ENCODE data around the gene PIAS1. TPM values are rescaled to one million over a fixed set of nuclear protein-coding genes. Genes with fewer than 3 reads are reported as not detected.

The PIAS1 gene
- total and polyA plus RNA-seq, 2 donors (not counting 1 experiment from before 2014, with no cell fraction given), result 28.8 to 87.3 TPM

DNA sequence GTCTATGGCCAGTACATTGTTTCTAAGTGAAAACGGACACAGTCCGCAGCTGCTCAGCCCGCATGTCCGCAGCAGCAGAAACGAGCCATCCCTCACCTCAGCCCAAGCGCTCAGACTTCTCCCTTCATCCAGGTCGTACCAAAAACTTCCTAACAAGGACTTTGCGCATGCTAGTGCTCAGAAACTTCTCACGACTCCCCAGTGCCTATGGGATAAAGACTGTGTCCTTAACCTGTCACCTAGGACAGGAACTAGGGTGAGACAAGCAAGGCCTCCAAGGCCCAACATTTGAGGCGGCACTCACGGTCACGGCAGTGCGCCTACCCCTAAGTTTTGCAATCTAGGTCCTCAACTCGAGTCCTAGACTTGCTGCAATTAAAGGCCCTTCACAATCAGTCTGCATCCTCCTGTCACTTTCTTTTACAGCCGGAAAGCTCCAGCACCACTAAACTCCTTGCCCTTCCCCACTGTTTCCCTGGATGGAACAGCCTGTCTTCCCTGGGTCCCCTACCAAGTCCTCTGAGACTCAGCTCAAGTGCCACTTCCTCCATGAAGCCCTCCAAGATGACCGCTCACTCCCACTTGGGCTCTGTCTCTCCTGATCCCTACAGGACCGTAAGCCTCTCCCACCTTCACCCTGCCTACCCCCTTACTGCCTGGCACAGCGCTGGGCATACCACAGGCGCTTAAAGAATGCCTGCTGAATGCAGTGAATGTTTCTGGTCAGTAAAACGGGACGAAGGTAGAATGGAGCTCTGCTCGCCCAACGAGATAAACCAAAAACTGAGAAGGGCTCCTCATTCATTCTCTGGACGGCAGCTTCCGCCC lies 174.2 kb downstream of the PIAS1 start:
- Mint-ChIP-seq H3K27me3 (no peaks in the 10 kb centered on the region), H3K9me3 (ENCODE audit: insufficient read depth) (no peaks in the 10 kb centered on the region), H3K4me1 (peaks cover 46% of the 10 kb centered on the region), H3K4me3 (peak overlapping the region; percentile 96), H3K27ac (peak overlapping the region; percentile 86)
- Histone ChIP-seq H3K4me1 (ENCODE audit: control insufficient read depth in 2 of 2, insufficient read depth in 2 of 2, low read length in 2 of 2) (peaks cover 25 to 44% of the 10 kb centered on the region in 2 donors), H2AFZ (ENCODE audit: insufficient read depth, low read depth, low read length, poor library complexity, severe bottlenecking) (peak overlapping the region; percentile 97), H3K27me3 (replicated peaks in 1 of 4; ENCODE audit: control extremely low read depth in 1 of 4, control insufficient read depth in 3 of 4, insufficient read depth in 4 of 4, low read length in 3 of 4) (peaks cover 0 to 2% (median 0%) of the 10 kb centered on the region in 4 experiments), H4K20me1 (ENCODE audit: control insufficient read depth, insufficient read depth, low read length, poor library complexity, severe bottlenecking) (peaks cover 15% of the 10 kb centered on the region), H3K79me2 (ENCODE audit: control insufficient read depth, insufficient read depth, low read length) (peaks cover 64% of the 10 kb centered on the region), H3K27ac (ENCODE audit: low read length in 2 of 2) (peak overlapping the region in 1 of 2 donors; percentile 88), H3K9ac (ENCODE audit: low read length) (peak overlapping the region; percentile 91), H3K9me3 (ENCODE audit: control extremely low read depth in 1 of 3, control insufficient read depth in 2 of 3, insufficient read depth in 1 of 3, low read length in 2 of 3) (no peaks in the 10 kb centered on the region), H3K36me3 (replicated peaks in 1 of 2; ENCODE audit: control extremely low read depth in 1 of 2, control insufficient read depth in 1 of 2, extremely low read depth in 1 of 2, insufficient read depth in 2 of 2, low read length in 1 of 2) (no peaks in the 10 kb centered on the region), H3K4me3 (ENCODE audit: control extremely low read depth in 1 of 5, extremely low read depth in 1 of 5, insufficient read depth in 1 of 5, low read depth in 2 of 5, low read length in 4 of 5) (peak overlapping the region; percentile 47 to 76 (median 73)), H3K4me2 (replicated peaks; ENCODE audit: low read depth, low read length, poor library complexity, severe bottlenecking) (peak overlapping the region; percentile 98)
- no peak for DNase-seq
- POLR2A ChIA-PET, result interaction anchor here (2.6 to 3.6 kb wide), 2 partner anchors 50 to 174 kb away, joined by 9 to 26 read pairs; partner anchors contain the start of genes FEM1B and PIAS1
- CTCF ChIA-PET, result interaction anchor here (1.4 kb wide), 1 partner anchor 25 kb away, joined by 3 read pairs; no protein-coding TSS in a partner anchor
- no peak for TF ChIP-seq EZH2 (IDR thresholded peaks at IDR 0.05; ENCODE audit: borderline replicate concordance, insufficient read depth, low read depth, low read length, poor library complexity, severe bottlenecking)
- TF ChIP-seq, protein P1, sequence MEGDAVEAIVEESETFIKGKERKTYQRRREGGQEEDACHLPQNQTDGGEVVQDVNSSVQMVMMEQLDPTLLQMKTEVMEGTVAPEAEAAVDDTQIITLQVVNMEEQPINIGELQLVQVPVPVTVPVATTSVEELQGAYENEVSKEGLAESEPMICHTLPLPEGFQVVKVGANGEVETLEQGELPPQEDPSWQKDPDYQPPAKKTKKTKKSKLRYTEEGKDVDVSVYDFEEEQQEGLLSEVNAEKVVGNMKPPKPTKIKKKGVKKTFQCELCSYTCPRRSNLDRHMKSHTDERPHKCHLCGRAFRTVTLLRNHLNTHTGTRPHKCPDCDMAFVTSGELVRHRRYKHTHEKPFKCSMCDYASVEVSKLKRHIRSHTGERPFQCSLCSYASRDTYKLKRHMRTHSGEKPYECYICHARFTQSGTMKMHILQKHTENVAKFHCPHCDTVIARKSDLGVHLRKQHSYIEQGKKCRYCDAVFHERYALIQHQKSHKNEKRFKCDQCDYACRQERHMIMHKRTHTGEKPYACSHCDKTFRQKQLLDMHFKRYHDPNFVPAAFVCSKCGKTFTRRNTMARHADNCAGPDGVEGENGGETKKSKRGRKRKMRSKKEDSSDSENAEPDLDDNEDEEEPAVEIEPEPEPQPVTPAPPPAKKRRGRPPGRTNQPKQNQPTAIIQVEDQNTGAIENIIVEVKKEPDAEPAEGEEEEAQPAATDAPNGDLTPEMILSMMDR (IDR thresholded peaks at IDR 0.05), result no peak
- 58% methylated on average over 22 of the region's 25 CpGs for WGBS (ENCODE audit: insufficient coverage)
- no peak for ATAC-seq (ENCODE audit: low read depth)
- intact Hi-C loops (cut with micrococcal nuclease), result loop anchor here (5.0 kb wide), 1 partner anchor 589 kb away; no protein-coding TSS in a partner anchor
